Lower lobe of right lung (tissue), 2 donors: ENCODE measurements around the gene ACTG1. TPM values are rescaled to one million over a fixed set of nuclear protein-coding genes. Genes with fewer than 3 reads are reported as not detected.

Experiments
- ATAC-seq, 2 donors: fragments of 200-7000 bp; cut with Tn5 transposase; one replicate each; pipeline ENCODE4 v1.9.1; 2020 to 2022; ENCODE audit warnings: mild to moderate bottlenecking in 2 of 2, moderate library complexity in 2 of 2
- DNase-seq: peaks from one replicate; pipeline ENCODE4 v3.0.0-alpha.2; 2020
- H3K27ac ChIP-seq: fragments of 200-600 bp; one replicate; pipeline ENCODE4 v1.8.0; 2022
- H3K27me3 ChIP-seq: fragments of 200-600 bp; one replicate; pipeline ENCODE4 v1.8.0; 2022; ENCODE audit warnings: low read depth
- H3K36me3 ChIP-seq: fragments of 200-600 bp; one replicate; pipeline ENCODE4 v1.8.0; 2022; ENCODE audit warnings: mild to moderate bottlenecking
- H3K4me1 ChIP-seq: fragments of 200-600 bp; one replicate; pipeline ENCODE4 v1.8.0; 2022
- H3K4me3 ChIP-seq: fragments of 200-600 bp; one replicate; pipeline ENCODE4 v1.8.0; 2022; ENCODE audit warnings: mild to moderate bottlenecking
- H3K9me3 ChIP-seq: fragments of 200-600 bp; one replicate; pipeline ENCODE4 v1.8.0; 2022
- intact Hi-C: fragments of 100-400 bp; cut with DNase I; formaldehyde crosslinking; loops from one replicate; pipeline ENCODE4 v1.11.0; 2022
- total RNA-seq: library from RNA; stranded (reverse); fragmentation: NEBNext Ultra II Directional; extraction: Animal tissue kit (Norgen Biotek cat#: 25700); gene quantifications from one replicate; pipeline ENCODE4 v1.2.1, GENCODE V29; 2021
- TF ChIP-seq, protein P1 (sequence below): fragments of 200-600 bp; IDR thresholded peaks from one replicate; pipeline ENCODE4 v1.8.0; 2022; ENCODE audit warnings: antibody characterized with exemption, mild to moderate bottlenecking
- donor health status: DM: no; HTN: yes; CAD: no; lungs with severe emphysema.

ACTG1 gene
- total RNA-seq, 1 donor from 2014 or later = 1,821 TPM

- H3K4me1 ChIP-seq = peaks cover 28% of the 10 kb centered on the region
Measured at GRCh38 chr17:81551458-81552243, 39.1 kb upstream of the ACTG1 start.

GRCh38 chr17:81550830-81551457, 38.3 kb upstream of the ACTG1 start:
- Histone ChIP-seq H3K27me3 (no peaks in the 10 kb centered on the region), H3K9me3 (no peaks in the 10 kb centered on the region), H3K36me3 (peaks cover 43% of the 10 kb centered on the region), H3K4me1 (peaks cover 28% of the 10 kb centered on the region), H3K4me3 (peak overlapping the region; percentile 100), H3K27ac (no peak overlapping the region)
- ATAC-seq (no peak), DNase-seq (no peak)
- TF ChIP-seq, protein P1, sequence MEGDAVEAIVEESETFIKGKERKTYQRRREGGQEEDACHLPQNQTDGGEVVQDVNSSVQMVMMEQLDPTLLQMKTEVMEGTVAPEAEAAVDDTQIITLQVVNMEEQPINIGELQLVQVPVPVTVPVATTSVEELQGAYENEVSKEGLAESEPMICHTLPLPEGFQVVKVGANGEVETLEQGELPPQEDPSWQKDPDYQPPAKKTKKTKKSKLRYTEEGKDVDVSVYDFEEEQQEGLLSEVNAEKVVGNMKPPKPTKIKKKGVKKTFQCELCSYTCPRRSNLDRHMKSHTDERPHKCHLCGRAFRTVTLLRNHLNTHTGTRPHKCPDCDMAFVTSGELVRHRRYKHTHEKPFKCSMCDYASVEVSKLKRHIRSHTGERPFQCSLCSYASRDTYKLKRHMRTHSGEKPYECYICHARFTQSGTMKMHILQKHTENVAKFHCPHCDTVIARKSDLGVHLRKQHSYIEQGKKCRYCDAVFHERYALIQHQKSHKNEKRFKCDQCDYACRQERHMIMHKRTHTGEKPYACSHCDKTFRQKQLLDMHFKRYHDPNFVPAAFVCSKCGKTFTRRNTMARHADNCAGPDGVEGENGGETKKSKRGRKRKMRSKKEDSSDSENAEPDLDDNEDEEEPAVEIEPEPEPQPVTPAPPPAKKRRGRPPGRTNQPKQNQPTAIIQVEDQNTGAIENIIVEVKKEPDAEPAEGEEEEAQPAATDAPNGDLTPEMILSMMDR = no peak
- intact Hi-C loops = no loop called here

More at GRCh38 chr17:81551458-81552243, 39.1 kb upstream of the ACTG1 start:
- no peaks in the 10 kb centered on the region for H3K27me3 ChIP-seq
- peak overlapping the region; percentile 86 for H3K27ac ChIP-seq
- intact Hi-C loops = no loop called here
- ATAC-seq (peak; percentile 7 to 49), DNase-seq (no peak)
- peaks cover 41% of the 10 kb centered on the region for H3K36me3 ChIP-seq
- TF ChIP-seq, protein P1 = no peak
- H3K4me3 ChIP-seq = peak overlapping the region; percentile 100
- no peaks in the 10 kb centered on the region for H3K9me3 ChIP-seq

DNA sequence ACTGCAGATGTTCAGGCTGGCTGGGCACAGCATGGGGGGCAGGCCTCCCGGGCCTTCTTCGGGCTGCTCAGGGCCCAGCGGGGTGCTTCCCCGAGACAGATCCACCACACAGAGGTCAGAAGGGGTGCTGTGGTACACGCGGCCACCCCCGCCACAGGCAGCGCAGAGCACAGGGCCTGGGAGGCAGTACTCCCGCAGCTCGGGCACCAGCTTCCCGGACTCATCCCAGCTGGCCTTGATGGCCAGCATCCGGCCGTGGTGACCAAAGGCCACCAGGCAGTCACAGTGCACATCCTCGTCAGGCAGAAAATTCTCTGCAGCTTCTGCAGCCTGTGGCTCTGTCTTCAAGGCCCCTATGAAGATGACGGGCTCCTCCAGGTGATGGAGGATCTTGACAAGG, 37.7 kb upstream of the ACTG1 start:
- intact Hi-C loops = no loop called here
- no peak overlapping the region for H3K27ac ChIP-seq
- no peak for ATAC-seq
- H3K9me3 ChIP-seq = no peaks in the 10 kb centered on the region
- H3K27me3 ChIP-seq = no peaks in the 10 kb centered on the region
- no peak overlapping the region for H3K4me3 ChIP-seq
- peaks cover 28% of the 10 kb centered on the region for H3K4me1 ChIP-seq
- TF ChIP-seq, protein P1 = no peak
- H3K36me3 ChIP-seq = peaks cover 49% of the 10 kb centered on the region
- DNase-seq = no peak

DNA sequence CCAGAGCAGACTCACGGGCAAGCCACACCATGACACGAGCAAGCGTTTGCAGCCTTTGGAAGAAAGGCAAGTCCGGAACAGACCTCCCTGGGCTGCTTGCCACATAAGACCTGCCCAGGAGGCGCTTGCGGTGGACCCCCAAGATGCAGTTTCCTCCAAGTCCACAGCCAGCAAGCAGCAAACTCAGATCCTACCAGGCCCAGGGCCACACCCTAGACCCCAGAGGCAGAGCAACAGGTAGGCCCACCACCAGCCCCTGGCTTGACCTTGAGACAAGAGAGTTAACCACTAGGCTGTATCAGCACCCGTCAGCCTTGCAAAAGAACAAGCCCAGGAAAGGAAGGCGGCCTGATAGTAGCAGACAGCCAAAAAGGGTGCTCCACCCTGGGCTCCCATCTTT, 37.2 kb upstream of the ACTG1 start:
- peaks cover 28% of the 10 kb centered on the region for H3K4me1 ChIP-seq
- intact Hi-C loops = no loop called here
- no peak for ATAC-seq
- peaks cover 54% of the 10 kb centered on the region for H3K36me3 ChIP-seq
- no peak for DNase-seq
- no peak overlapping the region for H3K4me3 ChIP-seq
- no peaks in the 10 kb centered on the region for H3K27me3 ChIP-seq
- H3K27ac ChIP-seq = no peak overlapping the region
- H3K9me3 ChIP-seq = no peaks in the 10 kb centered on the region
- TF ChIP-seq, protein P1 = no peak

- H3K27ac ChIP-seq = no peak overlapping the region
- intact Hi-C loops = no loop called here
- DNase-seq = no peak
- peaks cover 61% of the 10 kb centered on the region for H3K36me3 ChIP-seq
- no peak for ATAC-seq
- peaks cover 26% of the 10 kb centered on the region for H3K4me1 ChIP-seq
- no peak overlapping the region for H3K4me3 ChIP-seq
- no peaks in the 10 kb centered on the region for H3K9me3 ChIP-seq
- H3K27me3 ChIP-seq = no peaks in the 10 kb centered on the region
- TF ChIP-seq, protein P1 = no peak
Measured at GRCh38 chr17:81549031-81549557, 36.5 kb upstream of the ACTG1 start.
